ENCODE results near the gene SLC26A4.

Gene SLC26A4

GRCh38 chr7:107666790-107667189, 6.2 kb downstream of the SLC26A4 start:
- Histone ChIP-seq H3K9ac (no peak overlapping the region), H3K79me2 (ENCODE audit: insufficient read depth, low read depth) (no peaks in the 10 kb centered on the region), H4K20me1 (ENCODE audit: insufficient read depth) (no peaks in the 10 kb centered on the region), H3K4me3 (IDR thresholded peaks at IDR 0.05; ENCODE audit: insufficient read depth, low read depth, low read length) (no peak overlapping the region), H3K27me3 (ENCODE audit: insufficient read depth, low read depth) (no peaks in the 10 kb centered on the region), H3K27ac (no peak overlapping the region), H3K4me1 (ENCODE audit: low read depth, poor library complexity, severe bottlenecking) (no peaks in the 10 kb centered on the region), H3K4me2 (no peak overlapping the region), H3K36me3 (ENCODE audit: insufficient read depth) (no peaks in the 10 kb centered on the region), H2AFZ (ENCODE audit: low read depth) (no peak overlapping the region)
- TF ChIP-seq CTCF (conservative IDR thresholded peaks at IDR 0.05; ENCODE audit: low read depth, low read length) = no peak

GRCh38 chr7:107667341-107667740, 6.7 kb downstream of the SLC26A4 start:
- no peak overlapping the region for H2AFZ ChIP-seq (ENCODE audit: low read depth)
- H3K4me1 ChIP-seq (ENCODE audit: low read depth, poor library complexity, severe bottlenecking) = no peaks in the 10 kb centered on the region
- TF ChIP-seq CTCF (conservative IDR thresholded peaks at IDR 0.05; ENCODE audit: low read depth, low read length) = no peak
- H3K9ac ChIP-seq = no peak overlapping the region
- H3K36me3 ChIP-seq (ENCODE audit: insufficient read depth) = no peaks in the 10 kb centered on the region
- no peaks in the 10 kb centered on the region for H4K20me1 ChIP-seq (ENCODE audit: insufficient read depth)
- no peak overlapping the region for H3K4me2 ChIP-seq
- H3K27me3 ChIP-seq (ENCODE audit: insufficient read depth, low read depth) = no peaks in the 10 kb centered on the region
- no peaks in the 10 kb centered on the region for H3K79me2 ChIP-seq (ENCODE audit: insufficient read depth, low read depth)
- no peak overlapping the region for H3K4me3 ChIP-seq (IDR thresholded peaks at IDR 0.05; ENCODE audit: insufficient read depth, low read depth, low read length)
- no peak overlapping the region for H3K27ac ChIP-seq

- Histone ChIP-seq H3K9ac (no peak overlapping the region), H3K27ac (no peak overlapping the region), H3K79me2 (ENCODE audit: insufficient read depth, low read depth) (no peaks in the 10 kb centered on the region), H3K4me3 (IDR thresholded peaks at IDR 0.05; ENCODE audit: insufficient read depth, low read depth, low read length) (no peak overlapping the region), H3K27me3 (ENCODE audit: insufficient read depth, low read depth) (no peaks in the 10 kb centered on the region), H4K20me1 (ENCODE audit: insufficient read depth) (no peaks in the 10 kb centered on the region), H3K36me3 (ENCODE audit: insufficient read depth) (no peaks in the 10 kb centered on the region), H3K4me2 (no peak overlapping the region), H3K4me1 (ENCODE audit: low read depth, poor library complexity, severe bottlenecking) (no peaks in the 10 kb centered on the region), H2AFZ (ENCODE audit: low read depth) (no peak overlapping the region)
- TF ChIP-seq CTCF (conservative IDR thresholded peaks at IDR 0.05; ENCODE audit: low read depth, low read length) = no peak
Observed at GRCh38 chr7:107668296-107668695, 7.7 kb downstream of the SLC26A4 start.

- Histone ChIP-seq H3K27ac (no peak overlapping the region), H3K79me2 (ENCODE audit: insufficient read depth, low read depth) (no peaks in the 10 kb centered on the region), H3K27me3 (ENCODE audit: insufficient read depth, low read depth) (no peaks in the 10 kb centered on the region), H3K36me3 (ENCODE audit: insufficient read depth) (no peaks in the 10 kb centered on the region), H4K20me1 (ENCODE audit: insufficient read depth) (no peaks in the 10 kb centered on the region), H3K9ac (no peak overlapping the region), H3K4me3 (IDR thresholded peaks at IDR 0.05; ENCODE audit: insufficient read depth, low read depth, low read length) (no peak overlapping the region), H2AFZ (ENCODE audit: low read depth) (no peak overlapping the region), H3K4me1 (ENCODE audit: low read depth, poor library complexity, severe bottlenecking) (no peaks in the 10 kb centered on the region), H3K4me2 (no peak overlapping the region)
- no peak for TF ChIP-seq CTCF (conservative IDR thresholded peaks at IDR 0.05; ENCODE audit: low read depth, low read length)
Observed at GRCh38 chr7:107672183-107672582, 11.6 kb downstream of the SLC26A4 start.

GRCh38 chr7:107676249-107676648, 15.6 kb downstream of the SLC26A4 start:
- no peak overlapping the region for H3K4me2 ChIP-seq
- H3K79me2 ChIP-seq (ENCODE audit: insufficient read depth, low read depth) = no peaks in the 10 kb centered on the region
- no peaks in the 10 kb centered on the region for H3K27me3 ChIP-seq (ENCODE audit: insufficient read depth, low read depth)
- H3K36me3 ChIP-seq (ENCODE audit: insufficient read depth) = no peaks in the 10 kb centered on the region
- H3K4me3 ChIP-seq (IDR thresholded peaks at IDR 0.05; ENCODE audit: insufficient read depth, low read depth, low read length) = no peak overlapping the region
- H3K27ac ChIP-seq = no peak overlapping the region
- TF ChIP-seq CTCF (conservative IDR thresholded peaks at IDR 0.05; ENCODE audit: low read depth, low read length) = no peak
- H2AFZ ChIP-seq (ENCODE audit: low read depth) = no peak overlapping the region
- no peak overlapping the region for H3K9ac ChIP-seq
- no peaks in the 10 kb centered on the region for H4K20me1 ChIP-seq (ENCODE audit: insufficient read depth)
- no peaks in the 10 kb centered on the region for H3K4me1 ChIP-seq (ENCODE audit: low read depth, poor library complexity, severe bottlenecking)

All from KMS-11 (cell line).